GM21825 (cell line): ENCODE measurements around the gene RILPL1.
"Not testable (repeated sequence)": the region's sequence is repeated elsewhere in the genome, so short reads cannot be mapped to it uniquely, and the experiment has no call there.

Experiments used
- ATAC-seq: cut with Tn5 transposase; IDR thresholded peaks from one replicate; pipeline ENCODE4 v1.9.1; 2021; ENCODE audit warnings: mild to moderate bottlenecking, moderate library complexity; ENCODE audit not compliant: unreplicated experiment

The RILPL1 gene

DNA sequence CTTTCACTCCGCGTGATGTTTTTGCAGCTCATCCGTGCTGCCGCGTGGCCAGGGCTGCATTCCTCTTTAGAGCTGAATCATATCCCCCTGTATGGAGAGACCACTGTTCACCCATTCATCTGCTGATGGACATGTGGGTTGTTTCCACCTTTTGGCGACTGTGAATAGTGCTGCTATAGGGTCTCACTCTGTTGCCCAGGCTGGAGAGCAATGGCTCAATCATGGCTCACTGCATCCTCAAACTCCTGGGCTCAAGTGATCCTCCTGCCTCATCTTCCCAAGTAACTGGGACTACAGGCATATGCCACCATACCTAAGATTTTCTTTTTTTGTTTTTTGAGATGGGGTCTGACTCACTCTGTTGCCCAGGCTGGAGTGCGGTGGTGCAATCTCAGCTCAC is 36.5 kb downstream of the RILPL1 start:
- ATAC-seq: no peak

DNA sequence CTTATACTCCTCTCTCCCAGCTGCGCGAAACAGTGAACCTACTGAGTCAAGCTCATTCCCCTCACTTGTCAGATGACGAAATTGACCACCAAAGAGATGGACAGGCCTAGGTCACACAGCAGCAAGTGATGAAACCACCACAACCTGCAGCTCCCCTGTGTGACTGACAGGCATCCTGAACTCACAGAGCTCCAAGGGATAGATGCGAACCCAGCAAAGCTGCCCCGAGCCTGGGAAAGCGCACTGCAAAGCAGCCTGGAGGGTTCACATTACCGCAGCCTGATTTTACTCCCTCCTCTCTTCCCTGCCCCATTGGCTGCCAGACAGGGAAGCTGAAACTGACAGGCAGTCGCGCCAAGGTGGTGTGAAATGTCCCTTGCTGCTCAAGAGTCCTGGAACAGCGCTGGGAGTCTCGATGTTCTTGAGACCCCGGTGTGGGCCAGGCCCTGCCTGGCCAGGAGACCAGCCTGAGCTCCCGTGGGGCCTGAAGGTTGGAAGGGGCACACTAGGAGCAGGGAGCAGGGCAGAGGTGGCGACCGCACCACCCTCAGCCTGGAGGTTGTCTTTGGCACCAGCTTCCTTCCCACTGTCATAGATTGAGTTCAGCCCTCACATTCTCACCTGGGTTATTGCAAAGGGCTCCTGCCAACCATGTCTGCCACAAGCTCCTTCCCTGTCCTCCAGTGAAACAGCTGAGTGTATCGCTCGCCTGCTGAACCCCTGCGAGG is 39.2 kb downstream of the RILPL1 start:
- ATAC-seq: no peak

DNA sequence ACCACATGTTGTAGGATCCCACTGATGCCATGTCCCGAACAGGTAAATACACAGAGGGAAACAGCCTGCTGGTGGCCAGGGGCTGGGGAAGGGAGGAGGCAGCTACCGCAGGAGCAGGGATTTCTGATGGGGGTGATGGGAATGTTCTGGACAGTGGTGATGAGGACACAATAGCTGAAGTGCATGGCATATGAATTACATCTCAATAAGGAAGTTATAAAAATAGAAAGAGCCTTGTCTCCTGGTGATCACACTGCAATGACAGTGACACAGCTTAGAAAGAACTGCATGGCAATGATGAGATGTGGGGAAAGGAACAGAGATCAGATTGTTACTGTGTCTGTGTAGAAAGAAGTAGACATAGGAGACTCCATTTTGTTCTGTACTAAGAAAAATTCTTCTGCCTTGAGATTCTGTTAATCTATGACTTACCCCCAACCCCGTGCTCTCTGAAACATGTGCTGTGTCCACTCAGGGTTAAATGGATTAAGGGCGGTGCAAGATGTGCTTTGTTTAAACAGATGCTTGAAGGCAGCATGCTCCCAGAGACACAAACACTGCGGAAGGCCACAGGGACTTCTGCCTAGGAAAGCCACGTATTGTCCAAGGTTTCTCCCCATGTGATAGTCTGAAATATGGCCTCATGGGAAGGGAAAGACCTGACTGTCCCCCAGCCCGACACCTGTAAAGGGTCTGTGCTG is 41.0 kb downstream of the RILPL1 start:
- ATAC-seq: not testable (repeated sequence)

DNA sequence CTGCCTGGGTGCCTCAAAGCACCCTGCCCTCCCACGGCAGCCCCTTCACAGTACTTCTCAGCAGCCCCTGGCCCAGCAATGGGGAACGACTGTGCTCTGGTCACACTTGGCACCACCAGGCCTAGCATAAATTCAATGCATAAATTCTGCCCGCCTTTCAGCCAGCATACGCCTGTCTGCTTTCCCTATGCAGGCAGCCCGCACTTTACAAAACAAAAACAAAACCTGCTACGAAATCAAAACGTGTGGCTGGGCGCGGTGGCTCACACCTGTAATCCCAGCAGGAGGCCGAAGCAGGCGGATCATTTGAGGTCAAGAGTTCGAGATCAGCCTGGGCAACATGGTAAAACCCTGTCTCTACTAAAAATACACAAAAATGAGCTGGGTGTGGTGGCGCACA is 42.0 kb downstream of the RILPL1 start:
- no peak for ATAC-seq

DNA sequence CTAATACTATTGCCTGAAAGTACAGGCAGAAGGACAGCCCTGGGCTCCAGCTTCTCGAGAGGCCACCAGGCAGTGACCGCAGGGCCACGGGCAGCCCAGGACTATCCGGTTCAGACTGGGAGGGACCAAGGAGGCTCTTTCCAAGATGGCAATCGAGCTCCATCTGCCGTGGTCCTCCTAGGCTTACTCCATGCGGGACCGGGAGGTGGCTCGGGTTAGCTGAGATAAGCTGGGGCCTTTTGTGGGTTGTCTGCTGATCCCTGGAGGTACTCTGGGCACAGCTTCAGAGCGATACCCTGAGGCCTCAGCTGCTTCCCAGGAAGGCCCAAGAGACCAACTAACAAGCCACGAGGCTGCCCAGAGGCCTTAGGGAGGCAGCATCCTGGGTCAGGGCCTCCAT is 42.5 kb downstream of the RILPL1 start:
- no peak for ATAC-seq

DNA sequence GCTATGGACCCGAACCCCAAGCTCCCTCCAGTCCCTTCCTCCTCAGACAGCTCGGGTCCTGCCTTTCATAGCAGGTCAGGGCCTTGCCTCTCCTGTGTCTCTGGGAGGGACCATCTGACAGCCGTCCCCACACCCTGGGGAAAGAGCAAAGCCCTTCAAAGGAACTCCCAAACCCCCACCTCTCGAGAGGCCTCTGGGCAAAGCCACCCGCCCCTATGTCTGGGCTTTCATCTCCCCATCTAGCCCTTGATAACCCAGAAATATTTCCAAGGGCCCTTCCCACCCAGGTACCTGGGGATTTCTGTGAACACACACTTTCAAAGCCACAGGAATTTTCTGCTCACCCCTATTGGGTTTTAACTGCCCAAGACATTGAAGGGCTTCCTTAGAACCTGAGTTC is 43.4 kb downstream of the RILPL1 start:
- ATAC-seq: no peak

DNA sequence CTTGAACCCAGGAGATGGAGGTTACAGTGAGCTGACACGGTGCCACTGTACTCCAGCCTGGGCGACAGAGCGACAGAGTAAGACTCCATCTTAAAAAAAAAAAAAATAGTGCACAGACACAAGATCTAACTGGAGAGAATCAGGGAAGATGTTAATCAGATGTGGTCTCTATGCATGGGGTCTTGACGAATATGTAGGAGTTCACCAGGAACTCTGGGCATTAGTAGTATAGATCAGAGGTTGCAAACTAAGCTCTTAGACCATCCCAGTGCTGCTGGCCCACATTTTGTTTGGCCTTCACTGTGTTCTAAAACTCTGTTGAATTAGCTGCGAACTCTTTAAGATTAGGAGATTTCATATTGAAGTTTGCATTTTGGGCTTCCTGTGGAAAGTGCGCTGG is 43.9 kb downstream of the RILPL1 start:
- ATAC-seq: no peak

DNA sequence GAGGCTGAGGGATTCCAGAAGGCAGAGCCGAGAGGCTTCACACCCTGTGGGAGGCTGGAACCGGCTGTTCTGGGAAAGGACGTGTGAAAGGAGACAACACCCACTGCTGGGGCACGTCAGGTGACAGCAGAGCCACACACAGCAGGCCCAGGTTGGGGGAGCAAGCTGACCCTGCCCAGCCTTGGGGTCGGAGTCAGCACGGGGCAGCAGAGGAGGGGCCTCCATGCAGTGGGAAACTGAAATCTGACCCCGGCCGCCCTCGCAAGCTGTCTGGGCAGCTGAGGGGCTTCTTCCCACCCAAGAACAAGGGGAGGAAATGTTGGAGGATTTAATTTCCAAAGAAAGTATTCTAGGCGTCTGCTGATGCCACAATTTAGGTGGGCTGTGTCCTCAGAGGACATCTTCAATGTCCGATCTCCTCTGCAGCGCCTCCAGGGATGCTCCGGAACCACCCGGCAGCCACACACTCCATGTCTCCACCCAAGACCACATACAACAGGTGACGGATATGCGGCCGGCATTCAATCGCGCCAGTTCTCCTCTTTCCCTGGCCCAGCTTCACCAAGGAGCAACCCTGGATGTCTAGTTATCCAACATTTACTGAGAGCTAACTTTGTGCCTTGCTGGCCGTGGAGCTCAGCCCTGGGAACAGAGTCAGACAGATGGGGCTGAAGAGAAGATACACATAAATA is 44.8 kb downstream of the RILPL1 start:
- ATAC-seq: no peak

DNA sequence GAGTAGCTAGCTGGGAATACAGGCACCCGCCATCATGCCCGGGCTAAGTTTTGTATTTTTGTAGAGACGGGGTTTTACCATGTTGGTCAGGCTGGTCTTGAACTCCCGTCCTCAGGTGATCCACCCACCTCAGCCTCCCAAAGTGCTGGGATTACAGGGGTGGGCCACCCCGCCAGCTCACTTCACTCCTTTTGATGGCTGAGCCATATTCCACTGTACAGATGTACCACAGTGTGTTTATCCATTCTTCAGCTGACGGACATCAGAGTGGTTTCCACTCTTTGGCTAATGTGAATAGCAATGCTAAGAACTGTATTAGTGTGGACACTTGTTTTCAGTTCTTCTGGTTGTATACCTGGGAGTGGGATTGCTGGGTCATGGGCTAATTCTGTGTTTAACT is 46.1 kb downstream of the RILPL1 start:
- ATAC-seq: no peak

DNA sequence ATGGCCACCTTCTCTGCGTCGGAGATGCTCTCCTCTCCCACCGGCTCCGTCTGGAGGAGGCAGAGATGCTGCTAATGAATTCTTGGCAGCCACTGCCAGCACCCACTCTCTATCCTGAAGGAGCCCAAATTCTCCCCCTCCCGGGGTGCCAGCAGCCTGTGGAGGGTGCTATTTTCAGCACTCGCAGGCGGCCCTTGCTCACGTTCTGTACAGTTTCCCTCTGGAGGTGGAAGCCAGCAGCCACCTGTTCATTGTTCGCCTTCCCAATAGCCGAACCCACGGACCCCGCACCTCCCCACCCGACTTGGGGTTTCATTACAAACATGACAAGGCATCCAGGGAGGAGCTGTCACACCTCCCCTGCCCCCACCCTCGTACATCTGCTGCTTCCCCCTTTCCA is 47.8 kb downstream of the RILPL1 start:
- no peak for ATAC-seq

DNA sequence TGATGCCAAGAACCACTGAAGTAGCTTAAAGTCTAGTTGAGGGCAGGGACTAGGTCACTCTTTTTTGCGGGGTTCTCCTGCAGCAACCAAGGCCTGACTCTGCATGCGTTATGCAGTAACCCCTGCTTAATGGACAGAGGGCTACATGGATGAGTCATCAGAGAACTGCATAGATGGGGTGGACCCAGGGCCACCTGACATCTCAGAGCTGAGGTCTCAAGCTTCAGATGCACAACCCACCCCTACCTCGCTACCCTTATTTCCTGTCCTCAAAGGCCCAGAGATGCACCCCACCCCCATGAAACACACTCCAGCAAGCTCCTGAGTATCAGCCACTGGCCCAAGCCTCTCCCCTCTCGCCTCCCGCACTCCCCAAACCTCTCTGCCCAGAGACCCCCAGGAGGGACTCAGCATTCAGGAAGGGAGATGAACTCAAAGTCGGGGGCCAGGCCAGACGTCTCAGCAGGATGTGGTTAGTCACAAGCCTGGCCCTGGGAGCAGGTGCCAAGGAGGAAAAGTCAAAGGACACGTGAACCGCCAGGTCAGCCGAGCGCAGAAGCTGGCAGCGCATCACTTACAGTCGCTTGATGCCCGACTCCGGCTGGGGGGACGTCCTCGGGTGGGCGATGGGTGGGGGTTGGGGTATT is 49.8 kb downstream of the RILPL1 start:
- no peak for ATAC-seq

DNA sequence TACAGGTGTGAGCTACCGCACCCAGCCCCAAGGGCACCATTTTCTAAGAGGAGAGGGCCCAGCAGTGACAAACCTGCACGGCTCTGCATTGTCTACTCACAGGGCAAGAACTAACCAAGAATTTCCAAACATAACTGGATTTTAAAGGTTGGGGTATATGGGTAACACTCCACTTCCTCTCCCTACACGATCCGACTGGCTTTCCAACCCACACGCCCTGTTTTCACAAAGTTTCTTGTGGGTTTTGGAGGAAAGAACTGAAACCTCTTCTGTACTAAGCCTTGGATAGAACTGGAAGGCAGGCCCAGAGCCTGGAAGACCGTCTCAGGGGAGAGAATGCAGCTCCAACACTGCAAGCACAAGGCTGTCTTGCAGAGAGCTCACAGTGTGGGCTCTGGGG is 50.6 kb downstream of the RILPL1 start:
- no peak for ATAC-seq

DNA sequence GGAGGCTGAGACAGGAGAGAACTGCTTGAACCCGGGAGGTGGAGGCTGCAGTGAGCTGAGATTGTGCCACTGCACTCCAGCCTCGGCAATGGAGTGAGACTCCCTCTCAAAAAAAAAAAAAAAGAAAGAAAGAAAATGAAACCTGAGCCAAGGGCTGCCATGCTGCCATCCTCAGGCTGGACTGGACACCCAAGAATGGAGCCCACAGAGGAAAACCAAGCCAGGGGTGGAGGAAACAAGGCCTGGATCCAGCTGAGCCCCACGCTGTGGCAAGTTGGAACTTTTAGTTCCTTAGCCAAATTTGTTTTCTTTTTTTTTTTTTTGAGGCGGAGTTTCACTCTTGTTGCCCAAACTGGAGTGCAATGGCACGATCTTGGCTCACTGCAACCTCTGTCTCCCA is 52.3 kb downstream of the RILPL1 start:
- not testable (repeated sequence) for ATAC-seq

DNA sequence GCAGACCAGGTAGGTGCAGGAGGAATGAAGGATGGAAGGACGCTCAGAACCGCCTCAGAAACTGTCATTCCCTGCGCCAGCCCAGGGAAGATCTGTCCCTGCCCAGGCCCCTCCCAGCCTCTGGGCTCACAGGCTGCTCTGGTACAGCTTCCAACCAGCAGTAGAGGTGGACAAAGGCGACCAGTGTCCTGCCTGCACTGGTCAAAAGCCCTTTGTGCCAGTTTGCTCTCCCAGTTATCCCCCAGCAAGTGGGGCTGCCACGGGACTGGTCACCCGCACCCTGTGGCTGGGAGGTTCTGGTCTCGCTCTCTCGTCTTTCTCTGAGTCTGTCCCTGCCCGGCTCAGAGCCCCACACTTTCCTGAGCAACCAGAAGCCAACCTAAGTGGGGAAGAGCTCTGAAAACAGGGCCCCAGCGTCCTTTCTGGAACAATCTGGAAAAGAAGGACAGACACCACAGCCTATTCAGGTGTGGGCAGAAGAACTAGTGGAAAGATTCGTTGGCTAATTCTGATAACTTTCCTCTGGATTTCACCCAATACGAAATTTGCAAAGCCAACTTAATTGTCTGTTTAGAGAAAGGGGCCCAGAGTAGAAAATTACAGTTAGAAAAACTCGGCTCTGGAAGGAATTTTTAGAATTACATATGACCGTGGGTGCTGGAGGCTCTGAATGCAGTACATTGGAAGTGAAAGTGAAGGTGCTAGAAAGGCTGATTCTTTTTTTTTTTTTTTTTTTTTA is 53.9 kb downstream of the RILPL1 start:
- no peak for ATAC-seq

DNA sequence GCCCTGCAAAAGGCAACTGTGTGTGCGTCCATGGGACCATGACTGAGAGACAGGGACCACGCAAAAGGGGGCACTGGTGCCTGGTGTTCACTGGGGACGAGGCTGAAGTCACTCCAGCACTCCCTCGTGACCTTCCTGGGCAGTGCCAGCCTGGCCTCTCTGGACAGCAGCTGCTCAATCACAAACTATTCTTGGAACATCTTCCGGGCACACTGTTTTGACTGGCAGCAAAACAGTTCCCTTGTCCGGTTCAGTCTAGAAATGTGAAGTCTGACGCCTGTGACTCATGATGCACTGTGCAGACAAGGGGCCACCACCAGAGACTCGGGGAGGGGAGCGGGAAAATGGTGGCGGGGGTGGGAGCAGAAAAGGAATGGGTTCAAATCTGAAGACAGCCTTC is 54.8 kb downstream of the RILPL1 start:
- ATAC-seq: no peak

DNA sequence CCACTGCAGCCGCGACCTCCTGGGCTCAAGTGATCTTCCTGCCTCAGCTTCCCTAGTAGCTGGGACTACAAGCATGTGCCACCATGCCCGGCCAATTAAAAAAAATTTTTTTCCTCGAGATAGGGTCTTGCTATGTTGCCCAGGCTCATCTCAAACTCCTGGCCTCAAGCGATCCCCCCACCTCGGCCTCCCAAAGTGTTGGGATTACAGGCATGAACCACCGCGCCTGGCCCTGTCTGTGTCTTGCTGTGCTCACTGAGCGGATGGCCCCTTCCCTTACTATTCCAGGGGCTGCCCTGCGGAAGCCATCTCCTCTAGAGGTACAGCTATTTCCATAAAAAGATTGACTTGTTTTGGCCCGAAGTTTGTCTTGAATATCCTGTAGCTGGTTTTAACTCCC is 55.5 kb downstream of the RILPL1 start:
- no peak for ATAC-seq

DNA sequence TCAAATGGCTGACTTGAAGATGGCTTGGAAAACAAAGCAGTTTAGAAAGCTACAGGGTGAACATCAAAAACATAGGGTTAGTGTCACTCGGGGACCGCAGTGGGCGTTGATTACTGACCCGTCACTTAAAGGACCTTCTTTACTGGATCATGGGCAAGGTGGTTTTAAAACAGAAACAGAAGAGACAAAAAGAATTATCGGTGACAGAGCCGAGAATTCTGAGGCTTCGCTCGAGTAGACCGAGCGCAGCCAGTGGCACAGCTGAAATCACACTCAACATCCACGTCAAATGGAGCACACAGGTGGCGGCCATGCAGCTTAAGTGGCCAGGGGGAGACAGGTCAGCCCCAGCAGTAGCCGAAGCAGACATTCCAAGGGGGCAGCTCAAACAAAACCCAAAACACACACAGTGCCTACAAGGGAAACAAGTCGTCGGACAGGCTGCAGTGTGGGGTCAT is 58.2 kb downstream of the RILPL1 start:
- no peak for ATAC-seq

DNA sequence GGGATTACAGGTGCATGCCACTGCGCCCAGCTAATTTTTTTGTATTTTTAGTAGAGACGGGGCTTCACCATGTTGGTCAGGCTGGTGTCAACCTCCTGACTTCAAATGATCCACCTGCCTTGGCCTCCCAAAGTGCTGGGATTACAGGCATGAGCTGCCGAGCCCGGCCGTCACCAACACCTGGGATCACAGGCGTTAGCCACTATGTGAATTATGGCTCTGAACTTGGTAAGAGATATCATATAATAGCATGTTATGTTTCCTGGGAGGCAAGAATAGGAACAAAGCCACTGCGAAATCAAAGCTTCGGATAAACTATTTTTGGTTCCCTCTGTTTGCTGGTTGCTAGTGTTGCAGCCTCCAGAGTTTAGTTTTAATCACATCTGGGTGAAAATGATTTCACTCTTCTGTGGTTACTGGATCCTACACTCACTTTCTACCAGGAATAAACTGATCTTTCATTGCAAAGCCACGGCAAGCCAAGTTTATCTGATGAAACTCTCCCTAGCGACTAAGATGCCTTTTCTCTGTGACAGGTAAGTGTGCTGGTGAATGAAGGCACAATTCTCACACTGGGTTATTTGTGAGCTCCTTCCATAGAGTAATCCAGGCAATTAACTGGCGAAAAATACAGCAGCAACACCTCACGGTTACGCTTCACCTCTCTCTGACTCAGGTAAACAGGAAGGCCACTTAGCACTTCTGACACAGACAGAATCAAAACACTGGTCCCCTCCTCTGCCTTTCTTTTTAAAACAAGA is 58.9 kb downstream of the RILPL1 start:
- no peak for ATAC-seq

DNA sequence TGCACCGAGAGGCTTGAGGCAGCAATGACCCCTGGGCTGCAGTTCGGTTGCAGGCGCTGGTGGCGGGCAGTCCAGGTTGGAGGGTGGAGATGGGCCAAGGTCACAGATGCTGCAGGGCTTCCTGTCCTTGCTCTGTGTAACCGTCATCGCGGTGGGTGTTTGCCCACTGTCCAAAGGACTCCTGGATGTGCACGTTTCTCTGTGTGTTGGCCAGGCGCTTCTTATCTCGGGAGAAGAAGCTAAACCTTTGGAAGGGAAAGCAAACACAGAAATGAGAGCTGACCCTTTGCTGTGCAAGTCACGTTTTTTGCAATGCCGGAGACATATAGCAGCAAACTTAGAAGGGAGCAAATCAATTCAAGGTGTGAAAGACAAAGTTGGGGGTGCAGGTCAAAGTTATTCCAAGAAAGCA is 61.1 kb downstream of the RILPL1 start:
- no peak for ATAC-seq
